Naive thymus-derived CD8-positive, alpha-beta T cell (primary cell): ENCODE measurements around the gene TMEM143. TPM values are rescaled to one million over a fixed set of nuclear protein-coding genes. Genes with fewer than 3 reads are reported as not detected.
A peak's percentile ranks its signal among the peaks of the same experiment; 100 is the strongest.

Experiments used
- ATAC-seq, 2 donors: fragments of 150-1000 bp; cut with Tn5 transposase in 1 of 2; sonication (Bioruptor Pico), chemical (Tn5 transposase) in 1 of 2; 1 replicate in 1 of 2; 2 replicates in 1 of 2; pipeline ENCODE4 v1.10.0; 2021; ENCODE audit warnings: mild to moderate bottlenecking in 2 of 2, moderate library complexity in 2 of 2
- POLR2A ChIA-PET: fragments of 350-600 bp; sonication (Branson Sonifier 250); formaldehyde crosslinking; loops from one replicate; lab custom pipeline; 2021; ENCODE audit warnings: antibody characterized with exemption; lab: Charles Lee
- DNase-seq, 10 donors: peaks; one replicate each; pipeline versions ENCODE4 v3.0.0 to v3.0.0-alpha.2; 2020 to 2022
- H3K27ac Mint-ChIP-seq, 10 donors: one replicate each; pipeline ENCODE4 v1.8.0; 2020 to 2022; ENCODE audit warnings: mild to moderate bottlenecking in 10 of 10, mixed read lengths in 10 of 10, moderate library complexity in 4 of 10, inconsistent platforms in 1 of 10
- H3K27me3 Mint-ChIP-seq, 5 donors: one replicate each; pipeline ENCODE4 v1.8.0; 2021 to 2022; ENCODE audit warnings: mixed read lengths in 5 of 5
- H3K36me3 Mint-ChIP-seq, 3 donors: one replicate each; pipeline ENCODE4 v1.8.0; 2020 to 2022; ENCODE audit warnings: mixed read lengths in 3 of 3, mild to moderate bottlenecking in 2 of 3, inconsistent platforms in 1 of 3
- H3K4me1 Mint-ChIP-seq, 4 donors: one replicate each; pipeline ENCODE4 v1.8.0; 2021 to 2022; ENCODE audit warnings: mixed read lengths in 4 of 4
- H3K4me3 Mint-ChIP-seq, 10 donors: one replicate each; pipeline ENCODE4 v1.8.0; 2020 to 2022; ENCODE audit warnings: mild to moderate bottlenecking in 10 of 10, mixed read lengths in 10 of 10, moderate library complexity in 6 of 10, inconsistent platforms in 1 of 10
- H3K9me3 Mint-ChIP-seq, 9 donors: one replicate each; pipeline ENCODE4 v1.8.0; 2020 to 2022; ENCODE audit warnings: mixed read lengths in 9 of 9, mild to moderate bottlenecking in 3 of 9, inconsistent platforms in 1 of 9, moderate library complexity in 1 of 9
- polyA plus RNA-seq, 3 donors: library from polyadenylated mRNA; unstranded; fragments of 300-500 nt; fragmentation: Illumina TruSeq; gene quantifications; one replicate each; pipeline ENCODE4 v1.2.3, GENCODE V29; 2021
- total RNA-seq, 8 experiments: library from RNA in 2 of 8; stranded (reverse) in 2 of 8; gene quantifications; one replicate each; pipeline ENCODE4 v1.2.3 and lab custom pipeline; 2021 to 2026

Gene TMEM143
- total and polyA plus RNA-seq, 5 experiments from 2014 or later: 3.9 to 29.4 (median 10.7) TPM

DNA sequence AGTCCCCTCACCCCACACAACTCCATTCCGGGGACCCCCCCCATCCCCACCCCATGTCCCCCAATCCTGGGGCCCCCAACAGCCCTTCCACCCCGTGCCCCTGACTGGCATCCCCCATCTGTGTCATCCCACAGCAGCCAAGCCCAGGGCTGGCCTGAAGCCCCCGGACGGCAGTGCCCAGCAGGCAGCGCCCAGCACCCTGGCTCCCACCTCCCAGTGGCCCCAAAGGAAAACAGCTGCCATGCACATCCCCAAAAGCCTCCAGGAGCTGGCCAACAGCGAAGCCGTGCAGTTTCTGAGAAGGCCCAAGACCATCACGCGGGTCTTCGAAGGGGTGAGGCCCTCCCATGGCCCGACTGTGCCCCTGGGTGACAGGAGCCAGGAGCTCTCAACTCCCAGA, 1.9 kb upstream of the TMEM143 start:
- ATAC-seq: no peak
- Mint-ChIP-seq H3K9me3 (no peaks in the 10 kb centered on the region), H3K4me1 (peaks cover 10 to 26% (median 16%) of the 10 kb centered on the region in 4 donors), H3K27ac (peak overlapping the region in 2 of 10 donors; percentile 38 to 94), H3K36me3 (no peaks in the 10 kb centered on the region), H3K27me3 (no peaks in the 10 kb centered on the region), H3K4me3 (no peak overlapping the region)
- peak in 1 of 10 donors; percentile 65 for DNase-seq
- POLR2A ChIA-PET: no interaction called here

DNA sequence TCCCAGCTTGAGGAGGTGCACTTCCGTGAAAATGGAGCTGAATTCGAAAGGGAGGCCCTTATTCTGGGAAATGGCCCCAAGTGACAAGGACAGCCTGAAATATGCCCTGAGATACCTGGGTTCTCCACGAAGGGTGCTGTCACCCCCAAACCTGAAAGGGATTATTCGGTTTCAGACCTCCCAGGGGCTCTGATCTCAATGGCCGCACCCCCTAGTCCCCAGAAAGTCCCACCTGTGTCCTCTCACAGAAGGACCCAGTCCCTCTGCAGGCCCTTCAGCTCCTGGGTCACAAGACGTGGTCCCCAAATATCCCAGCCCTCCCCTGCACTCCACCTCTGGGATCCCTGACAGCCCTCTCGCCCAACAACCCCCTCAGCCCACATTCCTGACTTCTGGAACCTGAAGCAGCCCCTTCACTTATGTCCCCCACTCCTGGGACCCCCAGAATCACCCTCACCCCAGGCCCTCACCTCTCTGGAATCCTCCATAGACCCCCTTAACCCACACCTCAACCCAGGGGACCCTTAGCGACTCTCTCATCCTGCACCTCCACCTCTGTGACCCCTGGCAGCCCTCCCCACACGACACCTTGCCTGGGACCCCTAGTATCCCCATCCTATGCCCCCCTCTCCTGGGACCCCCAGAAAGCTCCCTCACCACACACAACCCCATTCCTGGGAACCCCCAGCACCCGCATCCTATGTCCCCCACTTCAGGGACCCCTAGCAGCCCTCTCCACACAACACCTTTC, 1.0 kb upstream of the TMEM143 start:
- ATAC-seq (peak in 1 of 2 donors; percentile 7), DNase-seq (peak in 1 of 10 donors; percentile 65)
- Mint-ChIP-seq H3K4me3 (peak overlapping the region; percentile 79 to 95 (median 89)), H3K4me1 (peaks cover 10 to 26% (median 16%) of the 10 kb centered on the region in 4 donors), H3K9me3 (no peaks in the 10 kb centered on the region), H3K27me3 (no peaks in the 10 kb centered on the region), H3K36me3 (peaks cover 0 to 4% (median 0%) of the 10 kb centered on the region in 3 donors), H3K27ac (peak overlapping the region; percentile 93 to 99 (median 96))
- POLR2A ChIA-PET: interaction anchor here (0.7 to 3.2 kb wide), 16 partner anchors 13 to 1512 kb away, joined by 3 to 39 read pairs (median 5); partner anchors contain the start of genes AKT1S1, CARD8, EMP3 and GYS1

DNA sequence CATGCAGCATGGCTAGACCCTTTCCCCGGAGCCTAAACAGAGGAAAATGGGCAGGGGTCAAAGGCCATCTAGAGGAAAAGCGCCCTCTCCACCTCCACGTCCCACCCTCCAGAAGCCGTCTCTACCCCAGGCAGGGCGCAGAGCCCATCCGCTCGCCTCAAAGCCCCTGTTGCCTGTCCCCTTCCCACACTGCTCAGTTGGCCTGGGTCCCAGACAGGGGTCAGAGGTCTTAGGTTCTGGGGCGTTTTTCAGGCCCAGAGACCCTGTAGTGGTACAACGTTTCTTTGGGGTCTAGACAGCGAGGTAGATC, 285 bp downstream of the TMEM143 start:
- peak in 2 of 10 donors; percentile 16 to 20 for DNase-seq
- ATAC-seq: peak in 1 of 2 donors; percentile 17

DNA sequence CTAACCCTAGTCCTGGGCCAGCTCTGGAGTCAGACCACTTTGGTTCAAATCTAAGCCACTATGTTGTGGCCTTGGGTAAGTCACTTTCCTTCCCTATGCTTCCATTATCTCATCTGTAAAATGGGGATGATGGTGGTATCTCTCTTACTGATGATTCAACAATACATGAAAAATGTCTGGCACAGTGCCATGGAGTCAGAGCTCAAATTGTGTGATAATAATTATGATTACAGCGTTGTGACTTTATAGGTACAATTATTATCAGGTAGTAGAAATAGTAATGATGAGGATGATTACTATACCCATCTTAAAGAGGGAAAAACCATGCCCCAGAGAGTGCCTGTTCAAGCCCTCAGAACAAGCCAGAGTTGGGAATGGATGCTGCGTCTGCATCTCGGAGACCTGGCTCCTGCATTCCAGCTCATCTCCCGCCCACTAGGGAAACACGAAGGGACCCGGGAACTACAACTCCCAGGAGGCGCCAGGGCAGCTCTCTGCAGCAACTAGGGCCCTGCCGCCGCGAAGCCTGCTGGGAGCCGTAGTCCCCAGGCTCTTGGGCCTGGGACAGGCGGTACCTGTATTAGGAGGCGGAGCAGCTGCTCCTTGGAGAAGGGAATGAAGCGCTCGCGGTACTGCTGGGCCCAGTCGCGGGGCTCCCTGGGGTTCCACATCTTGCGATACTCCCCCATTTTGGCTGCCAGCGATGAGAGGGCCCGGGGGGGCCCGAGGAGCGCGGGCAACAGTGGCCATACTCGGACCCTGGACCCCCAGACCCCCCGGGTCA, 832 bp downstream of the TMEM143 start:
- peak overlapping the region; percentile 79 to 95 (median 89) for H3K4me3 Mint-ChIP-seq
- H3K4me1 Mint-ChIP-seq: peaks cover 11 to 26% (median 16%) of the 10 kb centered on the region in 4 donors
- ATAC-seq (peak; percentile 60 to 66), DNase-seq (peak; percentile 80 to 93 (median 86))
- POLR2A ChIA-PET: interaction anchor here (0.6 to 3.2 kb wide), 12 partner anchors 11 to 1203 kb away, joined by 3 to 39 read pairs (median 5); partner anchors contain the start of genes KDELR1 and ZSWIM9
- H3K27me3 Mint-ChIP-seq: no peaks in the 10 kb centered on the region
- peak overlapping the region; percentile 25 to 99 (median 96) for H3K27ac Mint-ChIP-seq
- peaks cover 0 to 19% (median 0%) of the 10 kb centered on the region in 3 donors for H3K36me3 Mint-ChIP-seq
- no peaks in the 10 kb centered on the region for H3K9me3 Mint-ChIP-seq

More for the DNA sequence above, 285 bp downstream of the TMEM143 start:
- Mint-ChIP-seq H3K36me3 (peaks cover 0 to 17% (median 0%) of the 10 kb centered on the region in 3 donors), H3K4me1 (peaks cover 10 to 26% (median 16%) of the 10 kb centered on the region in 4 donors), H3K27me3 (no peaks in the 10 kb centered on the region), H3K27ac (peak overlapping the region; percentile 93 to 99 (median 96)), H3K9me3 (no peaks in the 10 kb centered on the region), H3K4me3 (peak overlapping the region; percentile 79 to 95 (median 89))
- POLR2A ChIA-PET: interaction anchor here (0.6 to 3.2 kb wide), 20 partner anchors 12 to 1513 kb away, joined by 3 to 39 read pairs (median 4); partner anchors contain the start of genes AKT1S1, CARD8, EMP3 and GYS1

DNA sequence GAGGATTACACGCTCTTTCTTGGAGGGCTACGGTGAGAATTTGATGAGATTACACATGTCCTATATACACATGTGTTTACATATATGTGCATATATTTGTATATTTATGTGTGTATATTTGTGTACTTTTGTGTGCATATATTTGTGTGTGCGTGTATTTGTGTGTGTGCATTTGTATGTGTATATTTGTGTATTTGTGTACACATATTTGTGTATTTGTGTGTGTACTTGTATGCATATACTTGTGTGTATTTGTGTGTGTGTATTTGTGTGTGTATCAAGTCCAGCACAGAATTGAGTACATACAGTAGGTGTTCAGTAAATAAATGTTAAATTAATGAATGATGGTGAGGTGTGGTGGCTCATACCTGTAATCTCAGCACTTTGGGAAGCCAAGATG, 1.8 kb downstream of the TMEM143 start:
- peaks cover 0 to 19% (median 0%) of the 10 kb centered on the region in 3 donors for H3K36me3 Mint-ChIP-seq
- POLR2A ChIA-PET: interaction anchor here (1.9 to 3.2 kb wide), 2 partner anchors 40 to 191 kb away, joined by 4 to 36 read pairs; partner anchors contain the start of gene ZSWIM9
- ATAC-seq (no peak), DNase-seq (no peak)
- H3K27ac Mint-ChIP-seq: peak overlapping the region in 2 of 10 donors; percentile 34 to 38
- no peaks in the 10 kb centered on the region for H3K9me3 Mint-ChIP-seq
- no peaks in the 10 kb centered on the region for H3K27me3 Mint-ChIP-seq
- peak overlapping the region in 4 of 10 donors; percentile 5 to 63 (median 18) for H3K4me3 Mint-ChIP-seq
- peaks cover 11 to 26% (median 16%) of the 10 kb centered on the region in 4 donors for H3K4me1 Mint-ChIP-seq

DNA sequence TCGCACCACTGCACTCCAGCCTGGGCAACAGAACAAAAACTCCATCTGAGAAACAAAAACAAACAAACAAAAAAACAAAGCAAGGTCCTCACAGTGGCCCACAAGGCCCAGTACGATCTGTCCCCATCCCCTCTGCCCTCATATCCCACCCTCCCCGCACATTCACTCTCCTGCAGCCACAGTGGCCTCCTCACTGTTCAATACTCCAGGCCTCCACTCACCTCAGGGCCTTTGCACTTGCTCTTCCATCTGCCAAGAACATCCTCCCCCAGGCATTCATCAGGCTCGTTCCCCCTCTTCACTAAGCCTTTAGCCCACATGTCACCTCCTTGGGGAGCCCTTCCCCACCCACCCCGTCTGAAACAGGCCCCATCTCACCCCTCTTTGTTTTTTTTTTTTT, 4.6 kb downstream of the TMEM143 start:
- no peak overlapping the region for H3K4me3 Mint-ChIP-seq
- peaks cover 9 to 15% (median 12%) of the 10 kb centered on the region in 4 donors for H3K4me1 Mint-ChIP-seq
- peaks cover 0 to 19% (median 0%) of the 10 kb centered on the region in 3 donors for H3K36me3 Mint-ChIP-seq
- no peaks in the 10 kb centered on the region for H3K27me3 Mint-ChIP-seq
- POLR2A ChIA-PET: no interaction called here
- no peaks in the 10 kb centered on the region for H3K9me3 Mint-ChIP-seq
- DNase-seq (no peak), ATAC-seq (no peak)
- H3K27ac Mint-ChIP-seq: peak overlapping the region in 1 of 10 donors; percentile 29

DNA sequence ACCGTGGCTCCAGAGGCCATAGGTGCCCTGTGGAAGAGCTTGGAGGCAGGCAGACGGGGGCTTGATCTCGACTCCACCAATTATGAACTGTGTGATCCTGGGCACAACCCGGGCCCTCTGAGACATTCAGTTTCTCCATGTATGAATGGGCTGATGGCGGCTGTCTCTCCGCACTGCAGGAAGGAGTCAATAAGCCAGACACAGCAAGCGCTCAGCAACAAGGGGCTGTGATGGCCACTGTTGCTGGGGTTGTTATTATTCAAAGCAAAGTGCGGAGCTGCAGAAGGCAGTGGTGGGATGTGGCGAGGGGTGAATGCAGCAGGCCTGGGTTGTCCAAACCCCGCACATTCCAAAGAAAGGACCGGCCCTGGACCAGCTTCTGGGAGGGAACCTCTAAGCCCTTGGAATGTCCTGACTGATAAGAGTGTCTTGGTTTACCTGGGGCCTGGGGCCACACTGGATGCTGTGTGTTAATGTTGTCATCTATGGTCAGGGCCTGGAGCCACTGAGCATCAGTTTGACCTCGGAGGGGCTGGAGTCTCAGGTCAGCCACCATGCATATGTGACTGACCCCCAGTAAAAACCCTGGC, 8.3 kb downstream of the TMEM143 start:
- H3K27me3 Mint-ChIP-seq: no peaks in the 10 kb centered on the region
- H3K4me3 Mint-ChIP-seq: no peak overlapping the region
- POLR2A ChIA-PET: interaction anchor here (0.7 kb wide), 1 partner anchor 26 kb away, joined by 4 read pairs; no protein-coding TSS in a partner anchor
- DNase-seq (no peak), ATAC-seq (no peak)
- H3K36me3 Mint-ChIP-seq: peaks cover 0 to 22% (median 0%) of the 10 kb centered on the region in 3 donors
- H3K4me1 Mint-ChIP-seq: peaks cover 3 to 9% (median 7%) of the 10 kb centered on the region in 4 donors
- no peak overlapping the region for H3K27ac Mint-ChIP-seq
- H3K9me3 Mint-ChIP-seq: no peaks in the 10 kb centered on the region

DNA sequence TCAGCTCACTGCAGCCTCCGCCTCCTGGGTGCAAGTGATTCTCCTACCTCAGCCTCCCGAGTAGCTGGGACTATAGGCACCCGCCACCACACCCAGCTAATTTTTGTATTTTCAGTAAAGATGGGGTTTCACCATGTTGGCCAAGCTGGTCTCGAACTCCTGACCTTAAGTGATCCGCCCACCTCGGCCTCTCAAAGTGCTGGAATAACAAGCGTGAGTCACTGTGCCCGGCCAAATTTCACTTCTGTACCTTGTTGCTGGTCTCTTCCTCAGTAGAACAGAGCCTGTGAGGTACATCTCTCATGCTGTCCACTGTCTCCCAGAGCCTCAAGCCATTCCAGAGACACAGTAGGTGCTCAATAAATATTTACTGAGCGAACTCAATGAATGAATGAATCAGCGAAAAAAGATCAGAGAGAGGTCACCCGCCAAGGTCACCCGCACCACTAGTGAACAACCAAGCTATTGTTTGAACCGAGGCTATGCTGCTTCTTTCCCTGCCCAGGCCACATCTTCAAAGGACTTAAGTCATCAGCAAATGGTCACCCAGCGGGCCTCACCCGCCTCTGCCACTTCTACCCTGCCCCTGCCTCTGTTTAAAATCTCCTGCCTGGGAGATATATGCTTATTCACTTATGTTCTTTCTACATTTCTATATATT, 9.3 kb downstream of the TMEM143 start:
- POLR2A ChIA-PET: no interaction called here
- H3K9me3 Mint-ChIP-seq: no peaks in the 10 kb centered on the region

DNA sequence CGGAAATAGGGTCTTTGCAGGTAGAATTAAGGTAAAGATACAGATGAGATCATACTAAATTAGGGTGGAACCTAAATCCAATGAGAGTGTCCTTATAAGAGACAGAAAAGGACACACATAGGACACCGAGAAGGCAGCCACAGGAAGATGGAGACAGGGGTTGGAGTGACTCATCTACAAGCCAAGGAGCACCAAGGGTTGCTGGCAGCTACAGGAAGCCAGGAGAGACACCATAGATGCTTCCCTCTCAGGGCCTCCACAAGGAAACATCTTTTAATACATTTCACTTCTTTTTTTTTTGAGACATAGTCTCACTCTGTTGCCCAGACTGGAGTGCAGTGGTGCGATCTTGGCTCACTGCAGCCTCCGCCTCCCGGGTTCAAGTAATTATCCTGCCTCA, 10.1 kb downstream of the TMEM143 start:
- ATAC-seq (no peak), DNase-seq (no peak)
- Mint-ChIP-seq H3K4me1 (peaks cover 3 to 9% (median 7%) of the 10 kb centered on the region in 4 donors), H3K36me3 (peaks cover 0 to 8% (median 0%) of the 10 kb centered on the region in 3 donors), H3K9me3 (no peaks in the 10 kb centered on the region), H3K27ac (no peak overlapping the region), H3K4me3 (no peak overlapping the region), H3K27me3 (no peaks in the 10 kb centered on the region)
- POLR2A ChIA-PET: no interaction called here

More for the DNA sequence above, 9.3 kb downstream of the TMEM143 start:
- H3K4me3 Mint-ChIP-seq: no peak overlapping the region
- H3K27ac Mint-ChIP-seq: peak overlapping the region in 1 of 10 donors; percentile 71
- no peaks in the 10 kb centered on the region for H3K27me3 Mint-ChIP-seq
- H3K4me1 Mint-ChIP-seq: peaks cover 3 to 9% (median 7%) of the 10 kb centered on the region in 4 donors
- peaks cover 0 to 15% (median 0%) of the 10 kb centered on the region in 3 donors for H3K36me3 Mint-ChIP-seq
- ATAC-seq: no peak
- DNase-seq: no peak

DNA sequence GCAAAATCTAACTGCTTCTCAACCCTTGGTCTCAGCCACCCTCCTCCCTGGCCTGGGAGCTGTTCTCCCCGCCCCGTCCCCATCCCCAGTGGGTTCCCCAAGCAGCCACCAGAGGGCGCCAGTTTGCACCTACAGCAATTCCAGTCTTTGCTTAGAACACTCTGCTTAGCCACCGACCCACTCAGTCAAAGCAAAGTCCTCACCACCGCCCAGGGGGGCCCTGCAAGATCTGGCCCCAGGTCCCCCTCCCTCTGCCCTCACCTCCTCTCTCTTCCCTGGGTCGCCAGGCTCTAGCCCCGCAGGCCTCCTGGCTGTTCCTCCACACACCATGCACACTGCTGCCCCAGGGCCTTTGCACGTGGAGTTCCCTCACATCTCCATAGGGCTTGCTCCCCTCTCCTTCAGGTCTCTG, 12.4 kb downstream of the TMEM143 start:
- ATAC-seq (peak; percentile 86 to 88), DNase-seq (peak; percentile 58 to 86 (median 70))
- peaks cover 0 to 11% (median 0%) of the 10 kb centered on the region in 3 donors for H3K36me3 Mint-ChIP-seq
- H3K9me3 Mint-ChIP-seq: no peaks in the 10 kb centered on the region
- no peak overlapping the region for H3K4me3 Mint-ChIP-seq
- POLR2A ChIA-PET: interaction anchor here (0.7 to 1.5 kb wide), 4 partner anchors 12 to 155 kb away, joined by 3 to 7 read pairs (median 4); partner anchors contain the start of genes SYNGR4 and TMEM143
- H3K27me3 Mint-ChIP-seq: no peaks in the 10 kb centered on the region
- H3K27ac Mint-ChIP-seq: no peak overlapping the region
- H3K4me1 Mint-ChIP-seq: peaks cover 3 to 11% (median 8%) of the 10 kb centered on the region in 4 donors

DNA sequence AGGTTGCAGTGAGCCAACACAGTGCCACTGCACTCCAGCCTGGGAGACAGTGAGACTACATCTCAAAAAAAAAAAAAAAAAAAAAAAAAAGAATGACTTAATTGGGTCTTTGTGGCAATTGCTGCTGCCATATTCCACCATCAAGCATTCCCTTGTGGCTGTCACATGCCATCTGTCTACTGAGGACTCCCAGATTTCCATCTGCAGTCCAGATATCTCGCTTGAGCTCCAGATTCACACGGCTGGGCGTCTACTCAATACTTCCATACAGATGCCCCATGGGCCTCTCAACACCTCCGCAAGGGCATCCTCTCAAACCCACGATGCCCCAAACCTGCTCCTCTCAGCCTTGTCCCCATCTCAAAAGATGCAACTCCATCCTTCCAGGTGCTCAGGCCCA, 12.9 kb downstream of the TMEM143 start:
- Mint-ChIP-seq H3K4me3 (no peak overlapping the region), H3K4me1 (peaks cover 3 to 11% (median 8%) of the 10 kb centered on the region in 4 donors), H3K27me3 (no peaks in the 10 kb centered on the region), H3K36me3 (peaks cover 0 to 13% (median 0%) of the 10 kb centered on the region in 3 donors), H3K9me3 (no peaks in the 10 kb centered on the region), H3K27ac (no peak overlapping the region)
- DNase-seq (no peak), ATAC-seq (no peak)
- POLR2A ChIA-PET: interaction anchor here (0.7 to 1.0 kb wide), 3 partner anchors 17 to 155 kb away, joined by 3 to 7 read pairs (median 4); no protein-coding TSS in a partner anchor
